HG03571 (cell line): ENCODE results near the gene YIPF3.
A peak's percentile ranks its signal among the peaks of the same experiment; 100 is the strongest.

Experiments used
- ATAC-seq: cut with Tn5 transposase; IDR thresholded peaks from one replicate; pipeline ENCODE4 v1.9.1; 2021; ENCODE audit not compliant: unreplicated experiment

Gene YIPF3

GRCh38 chr6:43493833-43494232 lies 22.9 kb downstream of the YIPF3 start:
- no peak for ATAC-seq

GRCh38 chr6:43493230-43493629 lies 23.5 kb downstream of the YIPF3 start:
- no peak for ATAC-seq

GRCh38 chr6:43492673-43493072 lies 24.1 kb downstream of the YIPF3 start:
- no peak for ATAC-seq

- no peak for ATAC-seq
These were observed 24.7 kb downstream of the YIPF3 start for GRCh38 chr6:43491750-43492661.

- no peak for ATAC-seq
These were observed 26.2 kb downstream of the YIPF3 start for GRCh38 chr6:43490523-43490939.

GRCh38 chr6:43489277-43490072 lies 27.3 kb downstream of the YIPF3 start:
- ATAC-seq, result no peak

- ATAC-seq, result no peak
These were observed 28.0 kb downstream of the YIPF3 start for GRCh38 chr6:43488667-43489276.

- no peak for ATAC-seq
These were observed 35.0 kb downstream of the YIPF3 start for GRCh38 chr6:43481591-43482236.

- no peak for ATAC-seq
These were observed 35.7 kb downstream of the YIPF3 start for GRCh38 chr6:43481075-43481474.

- no peak for ATAC-seq
These were observed 38.7 kb downstream of the YIPF3 start for GRCh38 chr6:43478008-43478372.

- peak; percentile 92 for ATAC-seq
These were observed 39.3 kb downstream of the YIPF3 start, which contains the start of gene TJAP1 for GRCh38 chr6:43477235-43478007. Gene TJAP1, plus strand, starts transcription at chr6:43477570. Its CDS starts 21,432 bp downstream, at chr6:43499002.

GRCh38 chr6:43476746-43477145 lies 40.0 kb downstream of the YIPF3 start:
- no peak for ATAC-seq

GRCh38 chr6:43475516-43475915 lies 41.2 kb downstream of the YIPF3 start:
- no peak for ATAC-seq

- no peak for ATAC-seq
These were observed 44.2 kb downstream of the YIPF3 start for GRCh38 chr6:43472515-43472914.

GRCh38 chr6:43471399-43471798 lies 45.3 kb downstream of the YIPF3 start:
- ATAC-seq, result no peak

- ATAC-seq, result no peak
These were observed 46.8 kb downstream of the YIPF3 start for GRCh38 chr6:43469947-43470346.

- no peak for ATAC-seq
These were observed 47.7 kb downstream of the YIPF3 start for GRCh38 chr6:43468748-43469681.

- no peak for ATAC-seq
These were observed 48.5 kb downstream of the YIPF3 start for GRCh38 chr6:43468240-43468639.

- ATAC-seq, result no peak
These were observed 49.0 kb downstream of the YIPF3 start for GRCh38 chr6:43467752-43468151.
